ENCODE measurements around the gene MACROD2.

The MACROD2 gene

GRCh38 chr20:14191559-14191958 is 196.2 kb downstream of the MACROD2 start:
- TF ChIP-seq CTCF (IDR thresholded peaks at IDR 0.05; ENCODE audit: insufficient read depth, low read length, poor library complexity, severe bottlenecking) (no peak), EZH2phosphoT487 (conservative IDR thresholded peaks at IDR 0.05; ENCODE audit: low read length) (no peak)
- no peaks in the 10 kb centered on the region for H3K36me3 ChIP-seq (ENCODE audit: low read length)
- H3K27ac ChIP-seq (ENCODE audit: low read depth, low read length): no peak overlapping the region
- no peak overlapping the region for H2AFZ ChIP-seq (ENCODE audit: low read depth, low read length, severe bottlenecking)
- no peaks in the 10 kb centered on the region for H3K9me2 ChIP-seq (replicated peaks; ENCODE audit: insufficient read depth, low read length)
- H3K9me3 ChIP-seq (ENCODE audit: insufficient read depth, low read length): no peaks in the 10 kb centered on the region
- no peak overlapping the region for H3K4me2 ChIP-seq (ENCODE audit: low read depth, low read length, poor library complexity, severe bottlenecking)
- no peaks in the 10 kb centered on the region for H3K27me3 ChIP-seq (ENCODE audit: low read length)
- no peaks in the 10 kb centered on the region for H4K20me1 ChIP-seq (ENCODE audit: low read depth, low read length)
- H3F3A ChIP-seq (ENCODE audit: insufficient read depth): no peaks in the 10 kb centered on the region
- no peaks in the 10 kb centered on the region for H3K79me2 ChIP-seq (ENCODE audit: insufficient read depth, low read length)
- no peak overlapping the region for H3K4me3 ChIP-seq (ENCODE audit: insufficient read depth, low read length, poor library complexity, severe bottlenecking)
- H3K9ac ChIP-seq (ENCODE audit: low read length): no peak overlapping the region

GRCh38 chr20:14193443-14193842 is 198.1 kb downstream of the MACROD2 start:
- no peaks in the 10 kb centered on the region for H3F3A ChIP-seq (ENCODE audit: insufficient read depth)
- H3K27ac ChIP-seq (ENCODE audit: low read depth, low read length): no peak overlapping the region
- H3K9me2 ChIP-seq (replicated peaks; ENCODE audit: insufficient read depth, low read length): no peaks in the 10 kb centered on the region
- no peak overlapping the region for H3K4me2 ChIP-seq (ENCODE audit: low read depth, low read length, poor library complexity, severe bottlenecking)
- H3K36me3 ChIP-seq (ENCODE audit: low read length): no peaks in the 10 kb centered on the region
- H2AFZ ChIP-seq (ENCODE audit: low read depth, low read length, severe bottlenecking): no peak overlapping the region
- no peaks in the 10 kb centered on the region for H3K9me3 ChIP-seq (ENCODE audit: insufficient read depth, low read length)
- H3K79me2 ChIP-seq (ENCODE audit: insufficient read depth, low read length): no peaks in the 10 kb centered on the region
- H3K27me3 ChIP-seq (ENCODE audit: low read length): no peaks in the 10 kb centered on the region
- no peak overlapping the region for H3K9ac ChIP-seq (ENCODE audit: low read length)
- H3K4me3 ChIP-seq (ENCODE audit: insufficient read depth, low read length, poor library complexity, severe bottlenecking): no peak overlapping the region
- TF ChIP-seq EZH2phosphoT487 (conservative IDR thresholded peaks at IDR 0.05; ENCODE audit: low read length): no peak
- TF ChIP-seq CTCF (IDR thresholded peaks at IDR 0.05; ENCODE audit: insufficient read depth, low read length, poor library complexity, severe bottlenecking): no peak
- H4K20me1 ChIP-seq (ENCODE audit: low read depth, low read length): no peaks in the 10 kb centered on the region

GRCh38 chr20:14193885-14194284 is 198.6 kb downstream of the MACROD2 start:
- H3K9me2 ChIP-seq (replicated peaks; ENCODE audit: insufficient read depth, low read length): no peaks in the 10 kb centered on the region
- H2AFZ ChIP-seq (ENCODE audit: low read depth, low read length, severe bottlenecking): no peak overlapping the region
- no peak overlapping the region for H3K9ac ChIP-seq (ENCODE audit: low read length)
- H3F3A ChIP-seq (ENCODE audit: insufficient read depth): no peaks in the 10 kb centered on the region
- no peaks in the 10 kb centered on the region for H3K27me3 ChIP-seq (ENCODE audit: low read length)
- no peaks in the 10 kb centered on the region for H4K20me1 ChIP-seq (ENCODE audit: low read depth, low read length)
- no peak overlapping the region for H3K27ac ChIP-seq (ENCODE audit: low read depth, low read length)
- no peaks in the 10 kb centered on the region for H3K9me3 ChIP-seq (ENCODE audit: insufficient read depth, low read length)
- H3K4me2 ChIP-seq (ENCODE audit: low read depth, low read length, poor library complexity, severe bottlenecking): no peak overlapping the region
- H3K36me3 ChIP-seq (ENCODE audit: low read length): no peaks in the 10 kb centered on the region
- no peak overlapping the region for H3K4me3 ChIP-seq (ENCODE audit: insufficient read depth, low read length, poor library complexity, severe bottlenecking)
- no peaks in the 10 kb centered on the region for H3K79me2 ChIP-seq (ENCODE audit: insufficient read depth, low read length)
- TF ChIP-seq EZH2phosphoT487 (conservative IDR thresholded peaks at IDR 0.05; ENCODE audit: low read length) (no peak), CTCF (IDR thresholded peaks at IDR 0.05; ENCODE audit: insufficient read depth, low read length, poor library complexity, severe bottlenecking) (no peak)
